A375 (cell line): ENCODE results near the gene RFFL. TPM values are rescaled to one million over a fixed set of nuclear protein-coding genes. Genes with fewer than 3 reads are reported as not detected.

ENCODE experiments used
- small RNA-seq: library from RNA; depleted of rRNA; stranded (forward); fragments of <200 nt; gene quantifications from one replicate; pipeline ENCODE3, GENCODE V24; 2014
- total RNA-seq: library from RNA; depleted of rRNA; stranded (reverse); fragments of >200 nt; shearing (Covaris generic); gene quantifications from 2 replicates; pipeline ENCODE4 v1.2.3, GENCODE V29; 2014; rRNA removed

The RFFL gene, protein sequence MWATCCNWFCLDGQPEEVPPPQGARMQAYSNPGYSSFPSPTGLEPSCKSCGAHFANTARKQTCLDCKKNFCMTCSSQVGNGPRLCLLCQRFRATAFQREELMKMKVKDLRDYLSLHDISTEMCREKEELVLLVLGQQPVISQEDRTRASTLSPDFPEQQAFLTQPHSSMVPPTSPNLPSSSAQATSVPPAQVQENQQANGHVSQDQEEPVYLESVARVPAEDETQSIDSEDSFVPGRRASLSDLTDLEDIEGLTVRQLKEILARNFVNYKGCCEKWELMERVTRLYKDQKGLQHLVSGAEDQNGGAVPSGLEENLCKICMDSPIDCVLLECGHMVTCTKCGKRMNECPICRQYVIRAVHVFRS
- 30.1 and 33.4 TPM in 2 replicates for total RNA-seq

GRCh38 chr17:35063514-35064223 lies at the start of gene RFFL:
RFFL (minus strand) TSS chr17:35063707; CDS start chr17:35026553, 37,154 bp downstream.

DNA sequence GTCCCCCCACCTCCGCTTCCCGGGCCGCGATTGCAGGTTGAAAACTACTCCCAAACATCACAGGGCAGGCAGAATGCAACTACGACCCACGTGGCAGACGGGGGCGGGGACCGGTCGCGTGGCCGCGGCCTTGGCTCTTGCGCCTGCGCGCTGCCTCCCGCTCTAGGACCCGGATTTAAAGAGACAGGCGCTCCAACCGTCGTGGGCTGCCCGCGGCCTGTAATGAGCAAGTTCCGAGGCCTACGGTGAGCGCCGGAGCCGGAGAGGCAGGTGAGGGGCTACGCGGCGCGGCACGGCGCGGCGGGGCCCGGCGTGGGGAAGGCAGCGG lies 83.2 kb downstream of the RFFL start, which contains the start of gene LIG3:
LIG3 (plus strand) TSS at position 160 of the 328 bp plus-strand sequence. CDS start 2,494 bp downstream, outside the sequence.

GRCh38 chr17:34961093-34961911 lies 102.2 kb downstream of the RFFL start, which contains the start of the genes CCT6B and ZNF830:
CCT6B (minus strand) TSS chr17:34961460; CDS start chr17:34961393, 67 bp downstream.
ZNF830 (plus strand) TSS chr17:34961540; CDS start chr17:34961567, 27 bp downstream.

Small RNA genes lying within 50 kb of the gene (small RNA-seq; reads per million reads assigned to genes)
- not detected for gene AC004223.1
- gene RNU6-840P = not detected

Other genes with a start within 250 kb of the RFFL start
- 0.15 and 3.0 TPM in 2 replicates for gene CCT6B, start 102.2 kb downstream of the RFFL start, total RNA-seq
- gene ZNF830, start 102.2 kb downstream of the RFFL start, total RNA-seq = 17.4 and 25.0 TPM in 2 replicates
- gene LIG3, start 83.2 kb downstream of the RFFL start, total RNA-seq = 70.5 and 90.9 TPM in 2 replicates
- gene RAD51D, start 56.2 kb upstream of the RFFL start, total RNA-seq = 9.2 and 11.6 TPM in 2 replicates
- gene FNDC8, start 57.9 kb upstream of the RFFL start, total RNA-seq = not detected in 2 replicates
- 45.6 and 45.8 TPM in 2 replicates for gene NLE1, start 78.6 kb upstream of the RFFL start, total RNA-seq
- not detected in 2 replicates for gene UNC45B, start 84.1 kb upstream of the RFFL start, total RNA-seq
- gene SLC35G3, start 130.7 kb upstream of the RFFL start, total RNA-seq = not detected in 2 replicates
- 35.4 and 42.7 TPM in 2 replicates for gene SLFN5, start 179.4 kb upstream of the RFFL start, total RNA-seq